CD4-positive, alpha-beta T cell treated with Interleukin-12 subunit alpha and Interleukin-12 subunit beta, for 1 hour (primary cell): ENCODE measurements around the gene AHNAK2.
"Not testable (repeated sequence)": the region's sequence is repeated elsewhere in the genome, so short reads cannot be mapped to it uniquely, and the experiment has no call there.

Experiments used
- DNase-seq: peaks from one replicate; pipeline ENCODE4 v3.0.0-alpha.2; 2020

AHNAK2 gene

GRCh38 chr14:104977681-104978653 is at the start of gene AHNAK2:
AHNAK2 (minus strand) TSS chr14:104978374; CDS start chr14:104978237, 137 bp downstream.
- peak; percentile 58 for DNase-seq

GRCh38 chr14:105027718-105028117 is 49.5 kb upstream of the AHNAK2 start:
- DNase-seq, result not testable (repeated sequence)

GRCh38 chr14:105026802-105027563 is 48.8 kb upstream of the AHNAK2 start:
- no peak for DNase-seq

GRCh38 chr14:105026033-105026785 is 48.0 kb upstream of the AHNAK2 start:
- DNase-seq, result no peak

- DNase-seq, result no peak
These were observed 47.3 kb upstream of the AHNAK2 start for GRCh38 chr14:105025429-105025828.

- DNase-seq, result no peak
These were observed 45.8 kb upstream of the AHNAK2 start for GRCh38 chr14:105023791-105024480.

GRCh38 chr14:105023144-105023543 is 45.0 kb upstream of the AHNAK2 start:
- DNase-seq, result no peak

- DNase-seq, result no peak
These were observed 44.1 kb upstream of the AHNAK2 start for GRCh38 chr14:105022276-105022670.

GRCh38 chr14:105021656-105022275 is 43.6 kb upstream of the AHNAK2 start:
- no peak for DNase-seq

- DNase-seq, result peak; percentile 98
These were observed 42.9 kb upstream of the AHNAK2 start, which contains the start of gene CDCA4 for GRCh38 chr14:105020815-105021655. CDCA4 (minus strand) TSS chr14:105021083; CDS start chr14:105011929, 9,154 bp downstream.

GRCh38 chr14:105019861-105020814 is 42.0 kb upstream of the AHNAK2 start:
- DNase-seq, result peak; percentile 76

- DNase-seq, result no peak
These were observed 40.2 kb upstream of the AHNAK2 start for GRCh38 chr14:105018414-105018813.

GRCh38 chr14:105015905-105016304 is 37.7 kb upstream of the AHNAK2 start:
- no peak for DNase-seq

- peak; percentile 43 for DNase-seq
These were observed 37.1 kb upstream of the AHNAK2 start for GRCh38 chr14:105015242-105015641.

- DNase-seq, result no peak
These were observed 36.5 kb upstream of the AHNAK2 start for GRCh38 chr14:105014631-105015030.

- DNase-seq, result no peak
These were observed 35.9 kb upstream of the AHNAK2 start for GRCh38 chr14:105014032-105014431.

- no peak for DNase-seq
These were observed 35.1 kb upstream of the AHNAK2 start for GRCh38 chr14:105013150-105013785.

GRCh38 chr14:105012171-105012985 is 34.2 kb upstream of the AHNAK2 start:
- no peak for DNase-seq
